Type B pancreatic cell (in vitro differentiated cells): ENCODE results near the gene FAAP100. TPM values are rescaled to one million over a fixed set of nuclear protein-coding genes. Genes with fewer than 3 reads are reported as not detected.

Experiments
- DNase-seq: peaks from one replicate; pipeline ENCODE4 v3.0.0; 2021; ENCODE audit warnings: mixed read lengths; ENCODE audit not compliant: unreplicated experiment; ENCODE audit errors: extremely low spot score
- H3K27ac Mint-ChIP-seq: 2 replicates; pipeline ENCODE4 v1.8.0; 2021; ENCODE audit warnings: mild to moderate bottlenecking, mixed read lengths
- H3K27me3 Mint-ChIP-seq: 2 replicates; pipeline ENCODE4 v1.8.0; 2021; ENCODE audit warnings: mixed read lengths
- H3K36me3 Mint-ChIP-seq: 2 replicates; pipeline ENCODE4 v1.8.0; 2021; ENCODE audit warnings: mixed read lengths
- H3K4me1 Mint-ChIP-seq: one replicate; pipeline ENCODE4 v1.8.0; 2021; ENCODE audit warnings: mixed read lengths; ENCODE audit not compliant: unreplicated experiment
- H3K4me3 Mint-ChIP-seq: 2 replicates; pipeline ENCODE4 v1.8.0; 2021; ENCODE audit warnings: mild to moderate bottlenecking, mixed read lengths
- H3K9me3 Mint-ChIP-seq: 2 replicates; pipeline ENCODE4 v1.8.0; 2021; ENCODE audit warnings: mixed read lengths
- CTCF ChIP-seq: fragments of 200-600 bp; sonication (generic); conservative IDR thresholded peaks from 2 replicates; pipeline ENCODE4 v1.5.0; 2021; ENCODE audit warnings: antibody characterized with exemption, mild to moderate bottlenecking
- total RNA-seq: library from RNA; stranded (reverse); gene quantifications from 2 replicates; pipeline ENCODE4 v1.2.1, GENCODE V29; 2021; ENCODE audit warnings: low replicate concordance

FAAP100 gene
- total RNA-seq, 1 donor from 2014 or later: 44.7 TPM

- Mint-ChIP-seq H3K27ac (no peak overlapping the region), H3K4me1 (peaks cover 12% of the 10 kb centered on the region), H3K4me3 (no peak overlapping the region), H3K9me3 (no peaks in the 10 kb centered on the region), H3K27me3 (no peaks in the 10 kb centered on the region), H3K36me3 (peaks cover 4% of the 10 kb centered on the region)
- DNase-seq: no peak
- no peak for TF ChIP-seq CTCF
Measured at GRCh38 chr17:81557276-81558114, 5.3 kb upstream of the FAAP100 start.

- TF ChIP-seq CTCF: no peak
- Mint-ChIP-seq H3K4me1 (peaks cover 12% of the 10 kb centered on the region), H3K9me3 (no peaks in the 10 kb centered on the region), H3K4me3 (no peak overlapping the region), H3K27ac (no peak overlapping the region), H3K36me3 (peaks cover 4% of the 10 kb centered on the region), H3K27me3 (no peaks in the 10 kb centered on the region)
- no peak for DNase-seq
Measured at GRCh38 chr17:81556863-81557262, 4.7 kb upstream of the FAAP100 start.

- no peaks in the 10 kb centered on the region for H3K9me3 Mint-ChIP-seq
- no peak for DNase-seq
- H3K36me3 Mint-ChIP-seq: peaks cover 4% of the 10 kb centered on the region
- peaks cover 16% of the 10 kb centered on the region for H3K4me1 Mint-ChIP-seq
- TF ChIP-seq CTCF: no peak
- H3K27ac Mint-ChIP-seq: no peak overlapping the region
- no peaks in the 10 kb centered on the region for H3K27me3 Mint-ChIP-seq
- H3K4me3 Mint-ChIP-seq: no peak overlapping the region
Measured at GRCh38 chr17:81556175-81556691, 4.1 kb upstream of the FAAP100 start.

- Mint-ChIP-seq H3K4me3 (peak overlapping the region; percentile 88), H3K27me3 (no peaks in the 10 kb centered on the region), H3K9me3 (no peaks in the 10 kb centered on the region), H3K4me1 (peaks cover 28% of the 10 kb centered on the region), H3K27ac (peak overlapping the region; percentile 76), H3K36me3 (peaks cover 13% of the 10 kb centered on the region)
- DNase-seq: no peak
- no peak for TF ChIP-seq CTCF
Measured at GRCh38 chr17:81553616-81554181, 1.5 kb upstream of the FAAP100 start.

- H3K27me3 Mint-ChIP-seq: no peaks in the 10 kb centered on the region
- H3K4me3 Mint-ChIP-seq: peak overlapping the region; percentile 88
- peaks cover 13% of the 10 kb centered on the region for H3K36me3 Mint-ChIP-seq
- peaks cover 28% of the 10 kb centered on the region for H3K4me1 Mint-ChIP-seq
- no peaks in the 10 kb centered on the region for H3K9me3 Mint-ChIP-seq
- no peak for DNase-seq
- no peak for TF ChIP-seq CTCF
- peak overlapping the region; percentile 76 for H3K27ac Mint-ChIP-seq
Measured at GRCh38 chr17:81553018-81553615, 964 bp upstream of the FAAP100 start.
